CD1c-positive myeloid dendritic cell (primary cell): ENCODE results near the gene TMEM14C.
"Not testable (repeated sequence)": the region's sequence is repeated elsewhere in the genome, so short reads cannot be mapped to it uniquely, and the experiment has no call there.

Experiments used
- DNase-seq: peaks from one replicate; pipeline ENCODE4 v3.0.0-alpha.2; 2016; ENCODE audit errors: extremely low spot score

Gene TMEM14C

DNA sequence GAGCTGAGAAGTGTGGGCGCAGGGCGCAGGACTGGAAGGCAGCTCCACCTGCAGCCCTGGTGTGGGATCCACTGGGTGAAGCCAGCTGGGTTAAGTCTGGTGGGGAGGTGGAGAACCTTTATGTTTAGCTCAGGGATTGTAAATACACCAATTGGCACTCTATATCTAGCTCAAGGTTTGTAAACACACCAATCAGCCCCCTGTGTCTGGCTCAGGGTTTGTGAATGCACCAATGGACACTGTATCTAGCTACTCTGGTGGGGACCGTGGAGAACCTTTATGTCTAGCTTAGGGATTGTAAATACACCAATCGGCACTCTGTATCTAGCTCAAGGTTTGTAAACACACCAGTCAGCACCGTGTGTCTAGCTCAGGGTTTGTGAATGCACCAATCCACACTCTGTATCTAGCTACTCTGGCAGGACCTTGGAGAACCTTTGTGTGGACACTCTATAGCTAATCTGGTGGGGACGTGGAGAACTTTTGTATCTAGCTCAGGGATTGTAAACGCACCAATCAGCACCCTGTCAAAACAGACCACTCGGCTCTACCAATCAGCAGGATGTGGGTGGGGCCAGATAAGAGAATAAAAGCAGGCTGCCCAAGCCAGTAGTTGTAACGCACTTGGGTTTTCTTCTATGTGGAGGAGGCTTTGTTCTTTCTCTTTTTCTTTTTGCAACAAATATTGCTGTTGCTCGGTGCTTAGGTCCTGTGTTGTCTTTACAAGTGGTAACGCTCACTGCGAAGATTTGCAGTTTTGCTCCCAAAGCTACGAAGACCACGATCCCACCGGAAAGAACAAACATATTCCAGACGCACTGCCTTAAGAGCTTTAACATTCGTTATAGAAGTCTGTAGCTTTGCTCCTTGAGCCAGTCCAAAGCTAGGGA, 1.7 kb upstream of the TMEM14C start:
- not testable (repeated sequence) for DNase-seq

DNA sequence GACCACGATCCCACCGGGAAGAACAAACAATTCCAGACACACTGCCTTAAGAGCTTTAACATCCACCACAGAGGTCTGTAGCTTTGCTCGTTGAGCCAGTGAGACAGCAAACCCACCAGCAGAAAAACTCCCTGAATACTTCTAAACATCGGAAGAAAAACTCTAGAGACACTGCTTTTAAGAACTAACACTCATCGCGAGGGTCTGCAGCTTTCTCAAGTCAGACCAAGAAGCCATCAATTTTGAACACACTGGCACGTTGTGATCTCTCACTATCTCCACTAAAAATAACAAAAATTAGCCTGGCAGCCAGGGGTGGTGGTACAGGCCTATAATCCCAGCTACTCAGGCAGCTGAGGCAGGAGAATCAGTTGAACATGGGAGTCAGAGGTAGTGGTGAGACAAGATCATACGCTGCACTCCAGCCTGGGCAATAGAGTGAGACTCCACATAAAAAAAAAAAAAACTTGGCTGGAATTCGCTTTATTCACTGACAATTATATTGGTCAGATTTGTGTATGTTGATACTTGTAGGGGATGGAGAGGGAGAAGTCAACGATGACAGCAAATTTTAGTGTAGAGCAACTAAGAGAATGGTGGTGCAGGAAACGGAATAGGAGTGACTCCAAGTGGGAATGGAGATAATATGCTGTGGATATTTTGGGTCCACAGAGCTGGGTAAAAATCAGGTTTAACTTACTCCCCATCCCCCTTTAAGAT, 860 bp upstream of the TMEM14C start:
- no peak for DNase-seq

DNA sequence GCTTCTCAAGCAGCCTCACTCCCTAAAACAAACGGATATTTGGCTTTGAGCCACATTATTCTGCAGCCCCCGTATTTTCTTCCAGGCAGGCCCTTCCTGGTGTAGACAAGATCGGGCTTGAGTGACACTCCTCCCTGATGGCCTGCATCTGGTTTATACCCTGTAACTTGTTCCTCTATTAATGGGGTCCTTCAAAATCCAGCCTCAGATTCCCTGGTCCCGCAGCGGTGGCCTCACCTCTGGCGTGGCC, 375 bp upstream of the TMEM14C start:
- DNase-seq = no peak

DNA sequence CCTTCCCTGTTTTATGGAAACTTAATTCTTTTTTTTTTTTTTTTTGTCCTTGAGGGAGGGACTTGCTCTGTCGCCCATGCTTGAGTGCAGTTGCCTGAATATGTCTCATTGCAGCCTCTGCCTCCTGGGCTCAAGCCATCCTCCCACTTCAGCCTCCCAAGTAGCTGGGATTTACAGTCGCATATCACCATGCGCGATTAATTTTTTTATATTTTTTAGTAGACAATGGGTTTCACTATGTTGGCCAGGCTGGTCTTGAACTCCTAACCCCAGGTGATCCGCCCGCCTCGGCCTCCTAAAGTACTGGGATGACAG, 654 bp downstream of the TMEM14C start:
- DNase-seq = no peak

DNA sequence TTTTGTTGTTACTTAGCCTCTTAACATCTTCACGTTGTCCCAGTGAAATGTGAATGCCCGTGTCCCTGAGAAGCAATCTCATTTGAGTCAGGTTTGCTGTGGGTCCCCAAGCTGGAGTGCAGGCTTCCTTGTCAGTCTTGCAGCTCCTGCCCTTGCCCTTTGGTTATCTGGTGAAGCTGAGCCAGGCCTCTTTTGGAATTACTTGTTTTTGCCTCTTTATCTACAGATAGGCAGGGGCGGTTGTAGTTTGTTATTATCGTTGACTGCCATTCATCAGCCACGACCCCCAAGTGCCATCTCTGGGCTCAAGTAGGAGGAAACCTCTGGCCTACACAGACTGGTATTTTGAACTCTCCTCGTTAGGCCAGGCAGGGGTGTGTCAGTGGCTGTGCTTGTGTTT, 2.2 kb downstream of the TMEM14C start:
- no peak for DNase-seq

DNA sequence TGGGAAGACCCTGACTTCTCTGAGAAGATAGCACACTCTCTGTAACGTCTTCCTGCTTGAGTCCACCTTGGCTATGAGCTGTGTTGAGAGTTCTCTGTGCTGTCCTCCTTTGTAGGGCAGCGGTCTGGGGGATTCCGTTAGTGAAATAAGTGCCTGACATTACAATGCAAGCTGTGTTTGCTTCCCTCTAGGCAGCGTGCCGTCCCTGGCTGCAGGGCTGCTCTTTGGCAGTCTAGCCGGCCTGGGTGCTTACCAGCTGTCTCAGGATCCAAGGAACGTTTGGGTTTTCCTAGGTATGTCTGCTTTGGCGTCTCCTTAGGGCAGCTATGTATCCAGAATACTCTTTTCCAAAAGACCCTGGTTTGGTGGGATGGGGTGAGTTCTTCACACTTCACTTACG, 2.8 kb downstream of the TMEM14C start:
- DNase-seq = no peak

DNA sequence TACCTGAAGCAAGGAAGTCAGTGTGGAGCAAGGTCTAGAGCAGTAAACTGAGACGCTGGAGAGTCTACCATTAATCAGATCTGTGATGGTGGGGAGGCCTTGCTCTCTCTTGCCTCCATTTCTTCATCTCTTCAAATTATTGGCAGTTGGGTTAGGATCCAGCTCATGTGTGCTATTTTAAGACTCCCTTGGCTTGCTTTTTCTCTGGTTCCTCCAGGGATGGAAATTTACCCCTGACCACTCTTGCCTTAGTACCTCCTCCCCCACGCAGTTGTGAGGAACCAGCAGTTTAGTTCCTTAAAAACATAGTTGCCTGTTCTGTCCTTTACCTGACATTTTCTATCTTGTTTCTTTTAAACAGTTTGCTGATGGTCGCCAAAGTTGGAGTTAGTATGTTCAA, 7.4 kb downstream of the TMEM14C start:
- DNase-seq = peak; percentile 49

DNA sequence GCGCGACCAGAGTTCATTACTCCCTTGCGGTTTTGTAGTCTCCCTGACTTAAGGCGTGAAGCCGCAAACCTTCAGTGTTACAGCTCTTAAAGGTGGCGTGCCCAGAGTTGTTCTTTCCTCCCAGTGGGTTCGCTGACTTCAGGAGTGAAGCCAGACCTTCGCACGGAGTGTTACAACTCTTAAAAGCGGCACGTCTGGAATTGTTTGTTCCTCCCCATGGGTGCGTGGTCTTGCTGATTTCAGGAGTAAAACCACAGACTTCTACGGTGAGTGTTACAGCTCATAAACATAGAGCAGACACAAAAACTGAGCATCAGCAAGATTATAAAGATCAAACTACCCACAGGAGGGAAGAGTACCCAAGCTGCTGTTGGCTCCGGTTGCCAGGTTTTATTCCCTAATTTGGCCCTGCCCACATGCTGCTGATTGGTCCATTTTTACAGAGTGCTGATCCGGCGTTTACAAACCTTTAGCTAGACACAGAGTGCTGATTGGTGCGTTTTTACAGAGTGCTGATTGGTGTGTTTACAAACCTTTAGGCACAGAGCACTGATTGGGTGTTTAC, 10.4 kb downstream of the TMEM14C start:
- no peak for DNase-seq

DNA sequence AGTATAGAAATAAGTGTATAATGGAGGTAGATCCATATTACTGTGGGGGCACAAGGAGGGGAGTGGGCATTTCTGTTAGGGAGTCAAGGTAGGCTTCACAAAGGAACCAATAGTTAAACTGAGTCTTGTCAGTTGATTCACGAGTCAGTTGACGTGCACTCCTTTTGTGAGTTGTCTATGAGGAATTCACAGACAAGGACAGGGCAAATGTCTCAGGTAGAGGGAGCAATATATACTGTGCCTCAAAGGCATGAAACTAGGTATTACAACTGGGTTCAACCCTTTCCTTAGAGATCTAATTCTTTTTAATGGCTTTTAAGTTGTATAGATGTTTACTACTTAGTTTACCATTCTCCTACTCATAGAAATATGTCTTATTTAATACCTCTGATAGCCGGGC, 11.0 kb downstream of the TMEM14C start:
- no peak for DNase-seq

DNA sequence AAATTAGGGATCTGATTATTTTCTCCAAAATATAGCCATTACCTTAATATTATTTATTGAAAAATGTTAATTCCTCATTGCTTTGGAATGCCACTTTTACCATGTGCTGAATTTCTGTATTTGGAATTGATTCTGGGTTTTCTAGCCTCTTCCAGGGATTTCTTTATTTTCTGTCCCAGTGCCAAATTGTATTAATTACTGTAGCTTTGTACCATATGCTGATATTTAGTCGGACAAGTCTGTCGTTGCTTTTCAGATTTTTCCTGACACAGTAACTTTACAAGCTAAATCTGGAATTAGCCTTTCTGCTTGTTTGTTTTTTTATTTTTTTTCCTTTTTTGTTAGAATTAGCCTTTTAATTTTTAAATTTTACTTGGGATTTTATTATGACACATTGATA, 13.9 kb downstream of the TMEM14C start:
- no peak for DNase-seq

DNA sequence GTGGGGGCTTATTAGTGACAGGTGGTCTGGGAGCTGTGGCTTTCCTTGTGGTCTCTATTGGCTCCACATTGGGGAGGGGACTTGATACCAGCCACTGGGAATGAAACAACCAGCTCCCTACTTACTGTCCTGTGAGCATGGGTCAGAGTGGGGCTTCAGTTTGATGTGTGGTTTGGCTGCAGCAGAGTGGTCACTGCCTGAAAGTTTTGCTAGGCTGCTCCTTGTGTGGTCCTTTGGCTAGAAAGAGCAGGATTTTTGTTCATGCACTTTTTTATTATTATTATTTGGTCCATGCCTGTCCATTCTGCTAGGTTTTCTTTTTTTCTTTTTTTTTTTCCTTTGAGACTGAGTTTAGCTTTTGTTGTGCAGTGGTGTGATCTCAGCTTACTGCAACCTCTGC, 17.2 kb downstream of the TMEM14C start:
- DNase-seq = no peak

DNA sequence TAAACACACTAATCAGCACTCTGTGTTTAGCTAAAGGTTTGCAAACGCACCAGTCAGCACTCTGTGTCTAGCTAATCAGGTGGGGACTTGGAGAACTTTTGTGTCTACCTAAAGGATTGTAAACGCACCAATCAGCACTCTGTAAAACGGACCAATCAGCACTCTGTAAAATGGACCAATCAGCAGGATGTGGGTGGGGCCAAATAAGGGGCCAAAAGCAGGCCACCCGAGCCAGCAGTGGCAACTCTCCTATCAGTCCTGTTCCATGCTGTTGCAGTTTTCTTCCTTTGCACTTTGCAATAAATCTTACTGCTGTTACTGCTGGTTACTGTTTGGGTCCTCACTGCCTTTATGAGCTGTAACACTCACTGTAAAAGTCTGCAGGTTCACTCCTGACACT, 18.8 kb downstream of the TMEM14C start:
- DNase-seq = not testable (repeated sequence)

DNA sequence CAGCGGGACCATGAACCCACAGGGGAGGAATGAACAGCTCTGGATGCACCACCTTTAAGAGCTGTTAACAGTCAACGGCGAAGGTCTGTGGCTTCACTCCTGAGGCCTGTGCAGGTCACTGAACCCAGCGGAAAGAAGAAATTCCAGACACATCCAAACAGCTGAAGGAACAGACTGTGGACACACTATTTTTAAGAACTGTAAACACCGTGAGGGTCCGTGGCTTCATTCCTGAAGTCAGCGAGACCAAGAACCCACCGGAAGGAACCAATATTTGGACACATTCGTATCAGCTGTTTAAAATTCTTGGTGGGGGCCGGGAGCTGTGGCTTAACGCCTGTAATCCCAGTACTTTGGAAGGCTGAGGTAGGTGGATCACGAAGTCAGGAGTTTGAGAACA, 19.4 kb downstream of the TMEM14C start:
- DNase-seq = no peak

DNA sequence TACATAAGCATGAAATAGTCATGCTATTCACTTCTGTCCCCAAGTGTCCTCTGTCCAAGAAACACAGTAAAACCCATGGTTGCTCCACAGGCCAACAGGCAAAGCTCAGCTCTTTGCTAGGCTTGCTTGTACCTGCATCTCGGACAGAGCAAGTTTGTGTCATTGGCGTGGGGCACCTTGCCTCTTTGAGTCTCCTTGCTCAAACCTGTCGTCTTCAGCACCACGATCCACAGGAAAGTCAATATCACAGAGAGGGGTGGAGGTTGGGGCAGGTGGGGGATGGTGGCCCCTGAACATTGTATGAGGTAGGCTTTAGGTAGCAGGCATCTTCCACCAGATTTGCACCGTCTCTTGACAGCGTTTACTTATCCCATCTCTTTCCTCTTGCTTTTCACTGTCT, 20.6 kb downstream of the TMEM14C start:
- DNase-seq = no peak

DNA sequence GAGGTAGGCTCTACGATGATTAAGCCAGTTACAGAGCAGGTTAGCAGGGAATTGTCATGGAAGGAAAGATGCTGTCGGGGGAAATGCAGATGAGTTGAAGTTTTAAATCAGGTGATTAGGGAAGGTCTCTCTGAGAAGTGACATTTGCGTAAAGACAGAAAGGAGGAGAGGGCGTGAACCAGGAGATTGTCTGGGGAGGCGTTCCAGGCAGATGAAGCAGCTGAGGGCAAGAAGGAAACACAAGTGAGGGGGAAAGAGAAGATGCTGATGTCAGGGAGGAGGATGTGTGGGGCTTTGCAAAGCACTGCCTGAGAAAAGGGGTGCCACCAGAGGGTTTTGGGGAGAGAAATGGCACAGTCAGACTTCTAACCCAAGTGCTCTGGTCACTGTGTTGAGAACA, 22.2 kb downstream of the TMEM14C start:
- no peak for DNase-seq

DNA sequence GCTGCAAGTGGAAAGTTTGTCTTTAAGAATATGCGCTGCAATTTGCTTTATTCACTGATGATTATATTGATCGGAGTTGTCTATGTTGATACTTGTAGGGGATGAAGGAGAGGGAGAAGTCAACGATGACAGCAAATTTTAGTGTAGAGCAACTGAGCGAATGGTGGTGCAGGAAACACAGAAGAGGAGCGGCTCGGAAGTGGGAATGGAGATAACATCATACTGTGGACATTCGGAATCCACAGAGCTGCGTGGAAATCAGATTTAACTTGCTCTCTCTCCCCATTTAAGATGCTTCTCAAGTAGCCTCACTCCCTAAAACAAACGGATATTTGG, 24.0 kb downstream of the TMEM14C start:
- no peak for DNase-seq

DNA sequence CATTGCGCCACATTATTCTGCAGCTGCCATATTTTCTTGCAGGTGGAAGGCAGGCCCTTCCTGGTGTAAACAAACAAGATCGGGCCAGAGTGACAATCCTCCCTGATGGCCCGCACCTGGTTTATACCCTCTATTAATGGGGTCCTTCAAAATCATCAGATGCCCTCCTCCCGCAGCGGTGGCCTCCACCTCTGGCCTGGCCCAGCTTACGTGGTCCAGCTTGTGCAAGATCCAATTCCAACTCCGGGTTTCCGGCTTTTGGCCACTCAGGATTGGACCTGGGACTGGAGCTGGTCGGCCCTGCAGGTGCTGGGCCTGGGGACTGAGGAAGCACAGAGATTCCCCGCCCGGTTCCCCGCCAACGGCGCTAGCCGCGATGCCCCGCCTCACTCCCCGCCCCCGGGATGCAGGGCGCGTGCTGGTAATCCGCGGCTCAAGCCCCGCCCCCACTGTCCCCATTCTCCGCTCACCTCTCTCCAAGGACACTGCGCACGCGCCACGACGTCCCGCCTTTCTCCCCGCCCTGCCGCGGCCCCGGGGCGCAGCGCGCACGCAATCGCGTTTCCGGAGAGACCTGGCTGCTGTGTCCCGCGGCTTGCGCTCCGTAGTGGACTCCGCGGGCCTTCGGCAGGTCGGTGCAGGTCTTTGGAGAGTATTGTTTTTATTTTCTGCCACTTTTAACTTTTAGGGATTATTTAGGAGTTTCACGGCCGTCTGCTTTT, 24.5 kb downstream of the TMEM14C start, which contains the start of gene TMEM14B:
TSS of gene TMEM14B (plus strand) at position 555 of the 722 bp plus-strand sequence. CDS start 1,441 bp downstream, outside the sequence.
- DNase-seq = peak; percentile 100

DNA sequence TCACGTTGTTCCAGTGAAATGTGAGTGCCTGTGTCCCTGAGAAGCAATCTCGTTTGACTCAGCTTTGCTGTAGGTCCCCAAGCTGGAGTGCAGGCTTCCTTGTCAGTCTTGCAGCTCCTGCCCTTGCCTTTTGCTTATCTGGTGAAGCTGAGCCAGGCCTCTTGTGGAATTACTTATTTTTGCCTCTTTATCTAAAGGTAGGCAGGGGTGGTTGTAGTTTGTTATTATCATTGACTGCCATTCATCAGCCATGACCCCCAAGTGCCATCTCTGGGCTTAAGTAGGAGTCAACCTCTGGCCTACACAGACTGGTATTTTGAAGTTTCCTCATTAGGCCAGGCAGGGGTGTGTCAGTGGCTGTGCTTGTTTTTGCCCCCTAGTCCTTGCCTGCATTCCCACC, 26.9 kb downstream of the TMEM14C start:
- no peak for DNase-seq

DNA sequence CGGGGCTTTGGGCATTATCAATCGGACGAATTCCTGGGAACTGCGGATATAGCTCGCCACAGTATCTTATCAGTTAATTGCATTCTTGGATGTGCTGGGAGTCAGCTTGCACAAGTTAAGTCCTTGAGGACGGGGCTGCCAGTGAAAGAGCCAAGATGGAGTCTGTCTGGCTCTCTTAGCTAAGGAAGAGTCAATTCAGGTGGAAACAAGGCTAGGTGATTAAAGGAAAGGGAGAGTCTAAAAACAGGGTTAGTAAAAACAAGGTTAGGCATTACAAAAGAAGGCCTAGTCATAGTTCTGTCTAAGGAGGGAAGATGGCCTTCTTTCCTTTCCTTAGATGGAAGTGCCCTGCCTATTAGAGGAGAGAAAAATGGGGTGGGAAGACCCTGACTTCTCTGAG, 27.7 kb downstream of the TMEM14C start:
- not testable (repeated sequence) for DNase-seq

DNA sequence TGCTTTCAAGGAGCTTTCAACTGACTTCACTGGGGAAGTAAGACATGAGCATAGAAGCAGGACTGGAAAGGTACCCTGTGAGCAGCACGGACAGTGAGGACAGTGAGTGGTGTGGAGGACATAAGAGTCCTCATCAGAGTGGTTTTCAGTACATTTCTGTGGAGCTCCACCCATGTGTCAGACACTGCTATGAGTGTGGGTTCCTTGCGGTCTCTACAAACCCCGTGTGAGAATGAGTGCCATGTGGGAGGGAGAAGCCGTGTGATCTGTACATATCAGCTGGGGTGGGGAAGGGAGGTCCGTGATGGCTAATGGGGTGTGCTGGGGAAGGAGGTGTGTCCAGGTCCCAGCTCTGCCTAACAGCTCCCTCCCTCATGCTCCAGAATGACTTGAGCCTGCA, 28.9 kb downstream of the TMEM14C start:
- not testable (repeated sequence) for DNase-seq

DNA sequence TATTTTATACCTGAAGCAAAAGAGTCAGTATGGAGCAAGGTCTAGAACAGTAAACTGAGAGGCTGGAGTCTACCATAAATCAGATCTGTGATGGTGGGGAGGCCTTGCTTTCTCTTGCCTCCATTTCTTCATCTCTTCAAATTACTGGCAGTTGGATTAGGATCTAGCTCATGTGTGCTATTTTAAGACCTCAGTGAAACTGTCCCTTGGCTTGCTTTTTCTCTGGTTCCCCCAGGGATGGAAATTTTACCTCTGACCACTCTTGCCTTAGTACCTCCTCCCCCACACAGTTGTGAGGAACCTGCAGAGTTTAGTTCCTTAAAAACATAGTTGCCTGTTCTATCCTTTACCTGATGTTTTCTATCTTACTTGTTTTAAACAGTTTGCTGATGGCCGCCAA, 33.2 kb downstream of the TMEM14C start:
- DNase-seq = no peak

DNA sequence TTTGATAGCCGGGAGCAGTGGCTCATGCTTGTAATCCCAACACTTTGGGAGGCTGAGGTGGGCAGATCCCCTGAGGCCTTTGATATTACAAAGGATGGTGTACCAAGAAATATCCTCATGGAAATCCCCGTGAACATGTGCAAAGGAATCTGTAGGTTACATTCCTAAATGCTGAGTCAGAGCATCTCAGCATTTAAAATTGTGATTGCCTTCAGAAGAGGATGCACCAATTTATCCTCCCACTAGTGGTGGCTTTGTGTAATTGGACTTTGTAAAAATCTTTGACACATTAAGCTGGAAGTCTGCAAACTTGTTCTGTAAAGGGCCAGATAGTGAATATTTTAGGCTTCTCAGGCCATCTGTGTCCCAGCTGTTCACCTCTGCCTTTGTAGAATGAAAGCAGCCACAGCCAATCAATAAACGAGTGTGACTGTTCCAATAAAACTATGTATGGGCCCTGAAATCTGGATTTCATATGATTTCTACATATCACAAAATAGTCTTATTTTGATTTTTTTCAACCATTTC, 36.5 kb downstream of the TMEM14C start:
- DNase-seq = peak; percentile 57
